GM12891 (cell line): ENCODE results near the gene AP1M1.

Experiments
- POLR2A ChIP-seq: IDR thresholded peaks from 2 replicates; pipeline ENCODE4 v1.6.1; 2011; ENCODE audit warnings: low read depth, low read length, control low read depth
- POLR2AphosphoS5 ChIP-seq: IDR thresholded peaks from 2 replicates; pipeline ENCODE4 v1.6.1; 2011; ENCODE audit warnings: low read depth, low read length, control low read depth
- TAF1 ChIP-seq: IDR thresholded peaks from 2 replicates; pipeline ENCODE4 v1.6.1; 2011; ENCODE audit warnings: low read depth, low read length, control low read depth

- TF ChIP-seq POLR2A (no peak), POLR2AphosphoS5 (no peak), TAF1 (no peak)
These were observed 5.7 kb downstream of the AP1M1 start for GRCh38 chr19:16203256-16204004.
